Epithelial cell of esophagus (primary cell): ENCODE measurements around the gene EPS8.

ENCODE experiments used
- DNase-seq: peaks from one replicate; pipeline ENCODE4 v3.0.0; 2010; ENCODE audit warnings: low read depth
- H3K4me3 ChIP-seq: 2 replicates; pipeline ENCODE4 v1.5.1; 2011; ENCODE audit warnings: mild to moderate bottlenecking, low read length, control low read depth
- CTCF ChIP-seq: IDR thresholded peaks from 2 replicates; pipeline ENCODE4 v1.5.1; 2011; ENCODE audit warnings: low read depth, mild to moderate bottlenecking, low read length, control low read depth, inconsistent platforms; ENCODE audit not compliant: insufficient read depth; ENCODE audit errors: missing control alignments

EPS8 gene

GRCh38 chr12:15789220-15790171 is at the start of gene EPS8:
TSS of gene EPS8 (minus strand) at chr12:15789388. CDS start at chr12:15682951, 106,437 bp downstream.
- peak; percentile 9 for TF ChIP-seq CTCF
- H3K4me3 ChIP-seq, result peak within 1 kb of the TSS; percentile 70
- DNase-seq, result peak; percentile 90

- no peak for TF ChIP-seq CTCF
- DNase-seq, result no peak
- no peak overlapping the region for H3K4me3 ChIP-seq
Measured at GRCh38 chr12:15837141-15837790, 48.1 kb upstream of the EPS8 start.

- DNase-seq, result peak; percentile 72
- no peak overlapping the region for H3K4me3 ChIP-seq
- no peak for TF ChIP-seq CTCF
Measured at GRCh38 chr12:15834575-15834974, 45.4 kb upstream of the EPS8 start.

GRCh38 chr12:15831315-15831978 is 42.3 kb upstream of the EPS8 start:
- TF ChIP-seq CTCF, result no peak
- DNase-seq, result peak; percentile 35
- H3K4me3 ChIP-seq, result no peak overlapping the region

GRCh38 chr12:15830538-15830937 is 41.4 kb upstream of the EPS8 start:
- TF ChIP-seq CTCF, result no peak
- H3K4me3 ChIP-seq, result no peak overlapping the region
- peak; percentile 13 for DNase-seq

GRCh38 chr12:15829949-15830348 is 40.8 kb upstream of the EPS8 start:
- no peak for TF ChIP-seq CTCF
- no peak overlapping the region for H3K4me3 ChIP-seq

More at GRCh38 chr12:15829949-15830348, 40.8 kb upstream of the EPS8 start:
- DNase-seq, result peak; percentile 44
